ENCODE results near the gene FOXD2. TPM values are rescaled to one million over a fixed set of nuclear protein-coding genes. Genes with fewer than 3 reads are reported as not detected.

FOXD2 gene
- total RNA-seq, 1 experiment from 2014 or later = 0.07 TPM

DNA sequence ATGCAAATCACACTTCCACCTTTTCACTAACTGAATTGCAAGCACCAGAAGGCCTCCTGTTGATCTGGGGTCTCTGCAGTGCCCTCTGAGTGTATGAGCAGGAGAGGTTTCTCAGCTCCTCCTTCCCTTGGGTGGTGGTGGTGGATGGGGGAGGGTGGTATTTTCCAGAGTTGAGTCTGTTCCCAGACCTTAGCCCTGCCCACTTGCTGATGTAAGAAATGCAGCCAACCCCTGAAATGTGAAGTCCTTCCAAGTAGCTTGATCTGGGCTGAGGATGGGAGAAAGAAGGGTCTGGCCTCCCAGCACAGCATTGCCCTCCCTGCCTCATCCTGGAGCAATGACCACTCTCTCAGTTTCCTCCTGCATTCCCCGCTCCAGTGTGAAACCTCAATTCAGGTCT, 6.3 kb upstream of the FOXD2 start (continued):
- TF ChIP-seq TCF7 (CRISPR knock-in tag; IDR thresholded peaks at IDR 0.05; ENCODE audit: low read depth) (no peak), ZNF263 (CRISPR knock-in tag; IDR thresholded peaks at IDR 0.05; ENCODE audit: low read depth) (no peak), CBFB (CRISPR knock-in tag; IDR thresholded peaks at IDR 0.05; ENCODE audit: low read depth) (no peak), SMAD3 (CRISPR knock-in tag; IDR thresholded peaks at IDR 0.05; ENCODE audit: borderline replicate concordance) (no peak)

DNA sequence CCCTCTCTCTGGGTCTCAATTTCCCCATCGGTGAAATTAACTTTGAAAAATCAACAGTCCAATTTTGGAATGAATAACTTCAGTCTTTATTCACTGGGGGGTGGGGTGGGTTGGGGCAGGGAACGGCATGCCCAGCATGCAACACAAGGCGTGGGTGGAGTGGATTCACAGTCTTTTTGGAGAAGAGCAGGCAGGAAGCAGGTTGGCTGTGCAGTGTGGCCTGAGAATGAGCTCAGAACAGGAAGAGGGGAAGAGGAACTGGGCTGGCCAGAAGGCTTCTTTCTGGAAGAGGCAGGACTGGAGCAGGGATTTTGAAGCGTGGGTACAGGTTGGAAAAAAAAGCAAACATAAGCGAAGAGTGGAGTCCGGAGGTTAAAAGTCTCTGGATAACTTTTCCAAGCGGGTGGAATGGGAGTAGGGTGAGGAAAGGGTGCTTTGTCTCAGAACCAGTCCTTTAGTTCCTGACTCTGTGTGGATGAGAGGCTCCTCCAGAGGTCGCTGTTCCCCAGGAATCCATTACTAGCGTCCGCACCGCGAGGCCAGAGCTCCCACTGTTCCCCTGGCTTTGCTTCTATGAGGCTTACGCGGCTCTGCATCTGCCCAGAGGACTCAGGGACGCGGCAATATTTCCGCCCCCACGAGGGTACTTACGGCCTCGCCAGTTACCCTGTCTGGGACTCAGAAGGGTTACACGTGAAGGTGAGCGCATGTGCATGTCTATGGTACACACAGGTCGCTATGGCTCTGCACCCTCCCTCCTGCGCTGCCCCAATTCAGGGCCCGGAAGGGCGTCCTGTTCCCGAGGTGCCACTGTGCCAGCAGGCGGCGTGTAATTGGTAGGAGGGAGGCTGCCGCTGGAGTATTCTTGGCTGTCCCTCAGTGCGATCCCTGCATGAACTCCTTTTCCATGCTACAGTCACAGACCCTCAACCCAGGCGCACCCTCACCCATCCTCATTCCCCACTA, 5.5 kb upstream of the FOXD2 start:
- Mint-ChIP-seq H3K27me3 (ENCODE audit: low read depth) (peaks cover 97% of the 10 kb centered on the region), H3K36me3 (0 out of 2 replicates have a peak, but pooled peaks cover 5% of the 10 kb centered on the region), H3K27ac (no peak overlapping the region), H3K4me3 (peak overlapping the region; percentile 62), H3K4me1 (peaks cover 45% of the 10 kb centered on the region), H3K9me3 (no peaks in the 10 kb centered on the region)
- peak; percentile 90 for DNase-seq (ENCODE audit: low spot score)
- TF ChIP-seq, protein P1, sequence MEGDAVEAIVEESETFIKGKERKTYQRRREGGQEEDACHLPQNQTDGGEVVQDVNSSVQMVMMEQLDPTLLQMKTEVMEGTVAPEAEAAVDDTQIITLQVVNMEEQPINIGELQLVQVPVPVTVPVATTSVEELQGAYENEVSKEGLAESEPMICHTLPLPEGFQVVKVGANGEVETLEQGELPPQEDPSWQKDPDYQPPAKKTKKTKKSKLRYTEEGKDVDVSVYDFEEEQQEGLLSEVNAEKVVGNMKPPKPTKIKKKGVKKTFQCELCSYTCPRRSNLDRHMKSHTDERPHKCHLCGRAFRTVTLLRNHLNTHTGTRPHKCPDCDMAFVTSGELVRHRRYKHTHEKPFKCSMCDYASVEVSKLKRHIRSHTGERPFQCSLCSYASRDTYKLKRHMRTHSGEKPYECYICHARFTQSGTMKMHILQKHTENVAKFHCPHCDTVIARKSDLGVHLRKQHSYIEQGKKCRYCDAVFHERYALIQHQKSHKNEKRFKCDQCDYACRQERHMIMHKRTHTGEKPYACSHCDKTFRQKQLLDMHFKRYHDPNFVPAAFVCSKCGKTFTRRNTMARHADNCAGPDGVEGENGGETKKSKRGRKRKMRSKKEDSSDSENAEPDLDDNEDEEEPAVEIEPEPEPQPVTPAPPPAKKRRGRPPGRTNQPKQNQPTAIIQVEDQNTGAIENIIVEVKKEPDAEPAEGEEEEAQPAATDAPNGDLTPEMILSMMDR (IDR thresholded peaks at IDR 0.05) = peak; percentile 73
- TF ChIP-seq, protein P2, sequence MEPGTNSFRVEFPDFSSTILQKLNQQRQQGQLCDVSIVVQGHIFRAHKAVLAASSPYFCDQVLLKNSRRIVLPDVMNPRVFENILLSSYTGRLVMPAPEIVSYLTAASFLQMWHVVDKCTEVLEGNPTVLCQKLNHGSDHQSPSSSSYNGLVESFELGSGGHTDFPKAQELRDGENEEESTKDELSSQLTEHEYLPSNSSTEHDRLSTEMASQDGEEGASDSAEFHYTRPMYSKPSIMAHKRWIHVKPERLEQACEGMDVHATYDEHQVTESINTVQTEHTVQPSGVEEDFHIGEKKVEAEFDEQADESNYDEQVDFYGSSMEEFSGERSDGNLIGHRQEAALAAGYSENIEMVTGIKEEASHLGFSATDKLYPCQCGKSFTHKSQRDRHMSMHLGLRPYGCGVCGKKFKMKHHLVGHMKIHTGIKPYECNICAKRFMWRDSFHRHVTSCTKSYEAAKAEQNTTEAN (CRISPR knock-in tag; IDR thresholded peaks at IDR 0.05) = 0 out of 2 replicates have a peak, but pooled peaks have one; percentile 71
- TF ChIP-seq, protein P3, sequence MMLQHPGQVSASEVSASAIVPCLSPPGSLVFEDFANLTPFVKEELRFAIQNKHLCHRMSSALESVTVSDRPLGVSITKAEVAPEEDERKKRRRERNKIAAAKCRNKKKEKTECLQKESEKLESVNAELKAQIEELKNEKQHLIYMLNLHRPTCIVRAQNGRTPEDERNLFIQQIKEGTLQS (CRISPR knock-in tag; conservative IDR thresholded peaks at IDR 0.05) = no peak
- TF ChIP-seq TP53 (CRISPR knock-in tag; IDR thresholded peaks at IDR 0.05) = no peak
- TF ChIP-seq, protein P4, sequence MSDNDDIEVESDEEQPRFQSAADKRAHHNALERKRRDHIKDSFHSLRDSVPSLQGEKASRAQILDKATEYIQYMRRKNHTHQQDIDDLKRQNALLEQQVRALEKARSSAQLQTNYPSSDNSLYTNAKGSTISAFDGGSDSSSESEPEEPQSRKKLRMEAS (CRISPR knock-in tag; IDR thresholded peaks at IDR 0.05) = peak; percentile 73
- TF ChIP-seq, protein P5, sequence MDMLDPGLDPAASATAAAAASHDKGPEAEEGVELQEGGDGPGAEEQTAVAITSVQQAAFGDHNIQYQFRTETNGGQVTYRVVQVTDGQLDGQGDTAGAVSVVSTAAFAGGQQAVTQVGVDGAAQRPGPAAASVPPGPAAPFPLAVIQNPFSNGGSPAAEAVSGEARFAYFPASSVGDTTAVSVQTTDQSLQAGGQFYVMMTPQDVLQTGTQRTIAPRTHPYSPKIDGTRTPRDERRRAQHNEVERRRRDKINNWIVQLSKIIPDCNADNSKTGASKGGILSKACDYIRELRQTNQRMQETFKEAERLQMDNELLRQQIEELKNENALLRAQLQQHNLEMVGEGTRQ (CRISPR knock-in tag; IDR thresholded peaks at IDR 0.05) = no peak
- POLR2A ChIA-PET = no interaction called here
- CTCF ChIA-PET = interaction anchor here (0.5 to 8.4 kb wide), 88 partner anchors 8 to 1131 kb away, joined by 3 to 177 read pairs (median 4); partner anchors contain the start of genes CMPK1, PDZK1IP1, STIL and TAL1
- peak; percentile 70 for ATAC-seq

DNA sequence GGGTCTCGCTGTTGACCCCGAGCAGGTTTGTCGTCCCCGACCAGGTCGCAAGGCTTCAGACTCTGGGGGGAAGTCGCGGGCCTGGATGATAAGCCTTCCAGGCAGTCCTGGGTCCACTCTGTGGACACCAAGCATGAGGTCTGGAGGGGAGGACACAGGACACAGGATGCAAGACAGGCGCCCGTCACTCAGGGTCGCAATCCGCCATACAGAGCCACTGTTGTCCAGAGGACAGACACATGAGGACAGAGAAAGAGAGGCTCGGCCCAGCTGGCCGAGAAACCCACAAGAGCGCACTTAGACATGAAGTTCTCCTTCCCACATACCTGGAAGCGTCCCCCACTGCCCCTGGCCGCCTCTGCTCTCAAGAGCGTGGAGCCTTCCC, 4.8 kb upstream of the FOXD2 start:
- TF ChIP-seq EMX1 (CRISPR knock-in tag; IDR thresholded peaks at IDR 0.05) = no peak
- TF ChIP-seq TEAD4 (CRISPR knock-in tag; IDR thresholded peaks at IDR 0.05) = no peak
- TF ChIP-seq, protein P6, sequence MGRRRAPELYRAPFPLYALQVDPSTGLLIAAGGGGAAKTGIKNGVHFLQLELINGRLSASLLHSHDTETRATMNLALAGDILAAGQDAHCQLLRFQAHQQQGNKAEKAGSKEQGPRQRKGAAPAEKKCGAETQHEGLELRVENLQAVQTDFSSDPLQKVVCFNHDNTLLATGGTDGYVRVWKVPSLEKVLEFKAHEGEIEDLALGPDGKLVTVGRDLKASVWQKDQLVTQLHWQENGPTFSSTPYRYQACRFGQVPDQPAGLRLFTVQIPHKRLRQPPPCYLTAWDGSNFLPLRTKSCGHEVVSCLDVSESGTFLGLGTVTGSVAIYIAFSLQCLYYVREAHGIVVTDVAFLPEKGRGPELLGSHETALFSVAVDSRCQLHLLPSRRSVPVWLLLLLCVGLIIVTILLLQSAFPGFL (CRISPR knock-in tag; IDR thresholded peaks at IDR 0.05; ENCODE audit: borderline replicate concordance) = no peak
- TF ChIP-seq SOX15 (CRISPR knock-in tag; IDR thresholded peaks at IDR 0.05) = no peak
- no peak for TF ChIP-seq CREM (CRISPR knock-in tag; IDR thresholded peaks at IDR 0.05)
- no peak for TF ChIP-seq ZNF416 (CRISPR knock-in tag; IDR thresholded peaks at IDR 0.05)
- TF ChIP-seq TEAD1 (CRISPR knock-in tag; IDR thresholded peaks at IDR 0.05) = no peak
- no peak for TF ChIP-seq ZNF121 (CRISPR knock-in tag; IDR thresholded peaks at IDR 0.05)
- TF ChIP-seq HMGA2 (CRISPR knock-in tag; IDR thresholded peaks at IDR 0.05) = no peak
- Mint-ChIP-seq H3K36me3 (0 out of 2 replicates have a peak, but pooled peaks cover 5% of the 10 kb centered on the region), H3K9me3 (no peaks in the 10 kb centered on the region), H3K4me1 (peaks cover 45% of the 10 kb centered on the region), H3K27me3 (ENCODE audit: low read depth) (peaks cover 90% of the 10 kb centered on the region), H3K4me3 (peak overlapping the region; percentile 62), H3K27ac (no peak overlapping the region)
- ATAC-seq (no peak), DNase-seq (ENCODE audit: low spot score) (no peak)
- ChIA-PET CTCF (interaction anchor here (0.6 to 8.4 kb wide), 73 partner anchors 9 to 622 kb away, joined by 3 to 177 read pairs (median 4); partner anchors contain the start of genes CMPK1, PDZK1IP1 and TAL1), POLR2A (interaction anchor here (1.1 kb wide), 1 partner anchor 16 kb away, joined by 3 read pairs; no protein-coding TSS in a partner anchor)

All from WTC11 (cell line).